Right renal cortex interstitium (tissue), 3 donors: ENCODE results near the gene SLC22A5. TPM values are rescaled to one million over a fixed set of nuclear protein-coding genes. Genes with fewer than 3 reads are reported as not detected.

Experiments
- DNase-seq, 3 donors: peaks; one replicate each; pipeline ENCODE4 v3.0.0-alpha.2; 2013; ENCODE audit warnings: low read depth in 3 of 3, low spot score in 2 of 3
- polyA plus RNA-seq, 3 donors: library from polyadenylated mRNA; unstranded; fragments of 120-200 nt; gene quantifications; one replicate each; pipeline ENCODE4 v1.2.1, GENCODE V29; 2013; ENCODE audit not compliant: insufficient read length in 3 of 3

The SLC22A5 gene
- polyA plus RNA-seq, 3 donors, result 44.1 to 52.4 (median 45.1) TPM

GRCh38 chr5:132439521-132440089 lies 70.1 kb downstream of the SLC22A5 start:
- no peak for DNase-seq

GRCh38 chr5:132444061-132444460 lies 74.6 kb downstream of the SLC22A5 start:
- no peak for DNase-seq

Other genes with a start within 250 kb of the SLC22A5 start
- 10 to 100 TPM; 31.0 to 37.2 (median 33.1) TPM for gene P4HA2, start 141.9 kb upstream of the SLC22A5 start, polyA plus RNA-seq
- gene PDLIM4, start 112.0 kb upstream of the SLC22A5 start, polyA plus RNA-seq, result 10 to 100 TPM; 11.0 to 13.0 (median 11.2) TPM
- gene SLC22A4, start 75.3 kb upstream of the SLC22A5 start, polyA plus RNA-seq, result 1 to 10 TPM; 5.1 to 6.2 (median 5.8) TPM
- gene IRF1, start 121.1 kb downstream of the SLC22A5 start, polyA plus RNA-seq, result 10 to 100 TPM; 15.1 to 21.4 (median 18.2) TPM
- gene IL5, start 173.8 kb downstream of the SLC22A5 start, polyA plus RNA-seq, result not detected
- 10 to 100 TPM; 50.5 to 52.6 (median 52.4) TPM for gene RAD50, start 187.3 kb downstream of the SLC22A5 start, polyA plus RNA-seq